CD4-positive, alpha-beta memory T cell (primary cell): ENCODE data around the gene CDK5R2. TPM values are rescaled to one million over a fixed set of nuclear protein-coding genes. Genes with fewer than 3 reads are reported as not detected.

Source experiments
- CTCF ChIA-PET: fragments of 350-600 bp; sonication (Branson Sonifier 250); formaldehyde crosslinking; loops from one replicate; lab custom pipeline; 2021; ENCODE audit warnings: inconsistent platforms; ENCODE audit not compliant: partially characterized antibody; lab: Charles Lee
- POLR2A ChIA-PET: fragments of 350-600 bp; sonication (Branson Sonifier 250); formaldehyde crosslinking; loops from one replicate; lab custom pipeline; 2021; ENCODE audit not compliant: partially characterized antibody; lab: Charles Lee
- DNase-seq, 5 donors: peaks; one replicate each; pipeline versions ENCODE4 v3.0.0 to v3.0.0-alpha.2; 2020 to 2022; ENCODE audit warnings: mixed read lengths in 1 of 5
- H3K27ac ChIP-seq: one replicate; pipeline ENCODE4 v1.7.0; 2013; ENCODE audit warnings: low read depth, low read length
- H3K27me3 ChIP-seq: 2 replicates; pipeline ENCODE4 v1.7.0; 2013; ENCODE audit warnings: mild to moderate bottlenecking, low read length, moderate library complexity; ENCODE audit not compliant: insufficient read depth
- H3K36me3 ChIP-seq: 2 replicates; pipeline ENCODE4 v1.7.0; 2013; ENCODE audit warnings: mild to moderate bottlenecking, low read length, moderate library complexity; ENCODE audit not compliant: insufficient read depth
- H3K4me1 ChIP-seq: 2 replicates; pipeline ENCODE4 v1.7.0; 2013; ENCODE audit warnings: mild to moderate bottlenecking, low read length, moderate library complexity; ENCODE audit not compliant: insufficient read depth
- H3K4me3 ChIP-seq, 2 donors: one replicate each; pipeline ENCODE4 v1.7.0; 2013; ENCODE audit warnings: low read length in 2 of 2, mild to moderate bottlenecking in 1 of 2
- H3K9me3 ChIP-seq, 2 donors: one replicate each; pipeline ENCODE4 v1.7.0; 2013; ENCODE audit warnings: low read length in 2 of 2, control low read depth in 1 of 2; ENCODE audit not compliant: control insufficient read depth in 1 of 2
- H3K27ac Mint-ChIP-seq, 7 donors: one replicate each; pipeline ENCODE4 v1.8.0; 2020 to 2021; ENCODE audit warnings: mixed read lengths in 7 of 7, mild to moderate bottlenecking in 6 of 7, inconsistent platforms in 3 of 7, moderate library complexity in 3 of 7
- H3K27me3 Mint-ChIP-seq, 2 donors: one replicate each; pipeline ENCODE4 v1.8.0; 2020 to 2021; ENCODE audit warnings: mixed read lengths in 2 of 2
- H3K36me3 Mint-ChIP-seq, 2 donors: one replicate each; pipeline ENCODE4 v1.8.0; 2020 to 2021; ENCODE audit warnings: mixed read lengths in 2 of 2, inconsistent platforms in 1 of 2, mild to moderate bottlenecking in 1 of 2
- H3K4me1 Mint-ChIP-seq, 4 donors: one replicate each; pipeline ENCODE4 v1.8.0; 2020 to 2021; ENCODE audit warnings: mixed read lengths in 4 of 4, mild to moderate bottlenecking in 1 of 4
- H3K4me3 Mint-ChIP-seq, 8 donors: one replicate each; pipeline ENCODE4 v1.8.0; 2020 to 2021; ENCODE audit warnings: mixed read lengths in 8 of 8, mild to moderate bottlenecking in 7 of 8, moderate library complexity in 6 of 8, inconsistent platforms in 3 of 8
- H3K9me3 Mint-ChIP-seq, 8 donors: one replicate each; pipeline ENCODE4 v1.8.0; 2020 to 2021; ENCODE audit warnings: mixed read lengths in 8 of 8, mild to moderate bottlenecking in 5 of 8, inconsistent platforms in 3 of 8, moderate library complexity in 1 of 8
- intact Hi-C: fragments of 100-400 bp; cut with micrococcal nuclease; formaldehyde crosslinking; loops from one replicate; pipeline ENCODE4 v1.15.1; 2023
- polyA plus RNA-seq, 2 donors: library from polyadenylated mRNA; unstranded; fragments of 300-500 nt; fragmentation: Illumina TruSeq; gene quantifications; one replicate each; pipeline ENCODE4 v1.2.3, GENCODE V29; 2021
- total RNA-seq, 2 experiments: library from RNA; stranded (reverse); gene quantifications; one replicate each; pipeline ENCODE4 v1.2.3, GENCODE V29; 2021

CDK5R2 gene
- total and polyA plus RNA-seq, 4 experiments from 2014 or later, result not detected

DNA sequence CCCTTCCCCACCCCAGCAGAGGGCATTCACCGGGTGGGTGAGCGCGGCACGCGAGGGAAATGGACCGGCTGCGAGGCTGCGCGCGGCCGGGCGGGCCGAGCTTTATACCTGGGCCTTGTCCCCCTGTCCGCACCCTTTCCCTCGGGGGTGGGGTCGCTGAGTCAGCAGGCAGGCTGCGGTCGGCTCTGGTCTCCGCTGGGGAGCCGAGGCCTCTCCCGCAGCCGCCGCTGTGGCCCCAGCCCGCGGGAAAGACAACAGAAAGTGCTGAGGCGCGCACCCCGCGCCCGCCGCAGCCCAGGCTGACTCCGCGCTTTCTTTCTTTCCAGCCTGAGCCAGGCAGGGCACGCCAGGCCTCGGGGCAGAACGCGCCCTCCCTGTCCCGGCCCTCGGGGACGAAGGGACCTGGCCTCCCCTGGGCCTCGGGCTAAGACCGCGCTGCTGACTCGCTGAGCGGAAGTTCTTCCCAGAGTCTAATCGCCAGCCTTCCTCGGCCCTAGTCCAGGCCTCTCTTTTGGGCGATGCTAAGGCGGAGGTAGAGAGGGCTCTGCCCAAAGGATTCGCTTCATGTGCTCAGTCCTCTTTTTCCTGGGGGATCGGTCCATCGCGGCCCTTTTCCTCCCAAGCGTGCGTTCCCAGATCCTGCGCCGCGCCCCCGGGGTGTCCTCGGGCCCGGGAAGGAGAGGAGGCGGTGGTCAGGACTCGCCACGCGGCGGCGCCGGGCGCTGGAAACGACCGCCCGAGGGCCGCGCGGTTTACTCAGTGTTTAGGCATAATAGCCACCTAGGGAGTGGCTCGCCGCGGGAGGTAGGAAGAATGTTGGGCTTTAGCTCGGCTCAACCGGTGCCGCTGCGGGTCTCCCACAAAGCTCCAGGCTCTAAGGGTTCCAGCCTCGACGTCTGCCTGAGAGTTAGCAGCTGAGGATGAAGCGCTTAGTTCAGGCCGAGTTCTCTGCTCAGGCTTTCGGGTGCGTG is 34.2 kb downstream of the CDK5R2 start, which contains the start of gene CRYBA2:
CRYBA2 (minus strand) TSS at position 78 of the 971 bp plus-strand sequence. CDS start 246 bp downstream, outside the sequence.
- H3K4me1 ChIP-seq, result peaks cover 21% of the 10 kb centered on the region
- H3K27ac ChIP-seq, result no peak within 1 kb of the TSS
- H3K9me3 Mint-ChIP-seq, result peaks cover 0 to 3% (median 0%) of the 10 kb centered on the region in 8 donors
- H3K36me3 ChIP-seq, result no peaks in the 10 kb centered on the region
- peak within 1 kb of the TSS in 6 of 8 donors; percentile 13 to 63 (median 48) for H3K4me3 Mint-ChIP-seq
- no peaks in the 10 kb centered on the region for H3K36me3 Mint-ChIP-seq
- ChIA-PET POLR2A (no interaction called here), CTCF (interaction anchor here (3.0 to 6.0 kb wide), 3 partner anchors 12 to 16 kb away, joined by 13 to 53 read pairs (median 14); no protein-coding TSS in a partner anchor)
- no peak within 1 kb of the TSS for H3K4me3 ChIP-seq
- no peaks in the 10 kb centered on the region for H3K9me3 ChIP-seq
- H3K27me3 ChIP-seq, result peaks cover 49% of the 10 kb centered on the region
- peaks cover 60 to 77% of the 10 kb centered on the region in 2 donors for H3K27me3 Mint-ChIP-seq
- no peak within 1 kb of the TSS for H3K27ac Mint-ChIP-seq
- DNase-seq, result no peak
- intact Hi-C loops, result no loop called here
- H3K4me1 Mint-ChIP-seq, result peaks cover 0 to 21% (median 11%) of the 10 kb centered on the region in 4 donors

- Mint-ChIP-seq H3K9me3 (no peaks in the 10 kb centered on the region), H3K4me3 (peak overlapping the region in 6 of 8 donors; percentile 12 to 69 (median 40)), H3K27ac (no peak overlapping the region), H3K4me1 (peaks cover 0 to 21% (median 11%) of the 10 kb centered on the region in 4 donors), H3K36me3 (no peaks in the 10 kb centered on the region), H3K27me3 (peaks cover 50 to 69% of the 10 kb centered on the region in 2 donors)
- Histone ChIP-seq H3K4me3 (no peak overlapping the region), H3K9me3 (no peaks in the 10 kb centered on the region), H3K4me1 (peaks cover 21% of the 10 kb centered on the region), H3K27ac (no peak overlapping the region), H3K36me3 (no peaks in the 10 kb centered on the region), H3K27me3 (peaks cover 44% of the 10 kb centered on the region)
- intact Hi-C loops, result no loop called here
- POLR2A ChIA-PET, result no interaction called here
- no peak for DNase-seq
- CTCF ChIA-PET, result interaction anchor here (0.7 to 6.0 kb wide), 15 partner anchors 8 to 300 kb away, joined by 3 to 53 read pairs (median 4); no protein-coding TSS in a partner anchor
Measured at GRCh38 chr2:218995561-218995960, 36.1 kb downstream of the CDK5R2 start.

GRCh38 chr2:218995972-218996711 is 36.7 kb downstream of the CDK5R2 start:
- Mint-ChIP-seq H3K27ac (no peak overlapping the region), H3K36me3 (no peaks in the 10 kb centered on the region), H3K4me1 (peaks cover 0 to 21% (median 11%) of the 10 kb centered on the region in 4 donors), H3K27me3 (peaks cover 52 to 68% of the 10 kb centered on the region in 2 donors), H3K9me3 (no peaks in the 10 kb centered on the region), H3K4me3 (peak overlapping the region in 4 of 8 donors; percentile 25 to 69 (median 40))
- no peak overlapping the region for H3K27ac ChIP-seq
- peak overlapping the region in 1 of 2 donors; percentile 47 for H3K4me3 ChIP-seq
- H3K4me1 ChIP-seq, result peaks cover 21% of the 10 kb centered on the region
- peaks cover 44% of the 10 kb centered on the region for H3K27me3 ChIP-seq
- no peaks in the 10 kb centered on the region for H3K9me3 ChIP-seq
- DNase-seq, result peak; percentile 66 to 69 (median 67)
- ChIA-PET CTCF (interaction anchor here (0.7 to 6.0 kb wide), 10 partner anchors 9 to 299 kb away, joined by 3 to 53 read pairs (median 6); no protein-coding TSS in a partner anchor), POLR2A (no interaction called here)
- H3K36me3 ChIP-seq, result no peaks in the 10 kb centered on the region
- intact Hi-C loops, result no loop called here

GRCh38 chr2:218996937-218997336 is 37.5 kb downstream of the CDK5R2 start:
- Histone ChIP-seq H3K27ac (no peak overlapping the region), H3K4me3 (no peak overlapping the region), H3K36me3 (no peaks in the 10 kb centered on the region), H3K27me3 (peaks cover 40% of the 10 kb centered on the region), H3K9me3 (no peaks in the 10 kb centered on the region), H3K4me1 (peaks cover 25% of the 10 kb centered on the region)
- peak overlapping the region in 1 of 7 donors; percentile 38 for H3K27ac Mint-ChIP-seq
- ChIA-PET CTCF (interaction anchor here (1.1 to 6.0 kb wide), 7 partner anchors 11 to 157 kb away, joined by 3 to 53 read pairs (median 6); no protein-coding TSS in a partner anchor), POLR2A (no interaction called here)
- H3K4me3 Mint-ChIP-seq, result peak overlapping the region in 1 of 8 donors; percentile 11
- no peaks in the 10 kb centered on the region for H3K9me3 Mint-ChIP-seq
- no peak for DNase-seq
- H3K27me3 Mint-ChIP-seq, result peaks cover 45 to 63% of the 10 kb centered on the region in 2 donors
- H3K36me3 Mint-ChIP-seq, result no peaks in the 10 kb centered on the region
- H3K4me1 Mint-ChIP-seq, result peaks cover 0 to 17% (median 10%) of the 10 kb centered on the region in 4 donors
- intact Hi-C loops, result no loop called here

DNA sequence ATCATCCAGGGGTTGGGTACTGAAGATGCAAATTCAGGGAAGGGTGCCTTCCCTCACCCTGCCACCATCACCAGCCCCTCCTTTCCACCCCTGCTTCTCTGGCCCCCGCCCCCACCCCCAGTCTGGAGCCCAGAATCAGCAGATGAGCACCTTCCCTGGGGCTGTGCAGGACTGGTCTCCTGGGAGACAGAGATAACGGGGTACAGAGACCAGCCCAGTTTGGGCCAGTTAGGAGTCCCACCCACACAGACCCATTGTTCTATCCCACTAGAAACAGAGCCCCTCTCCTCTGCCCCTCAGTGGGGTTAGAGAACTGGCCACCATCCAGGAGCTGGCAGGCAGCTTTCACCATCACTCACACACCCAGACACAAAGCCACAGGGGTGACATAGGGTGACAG is 38.3 kb downstream of the CDK5R2 start:
- Histone ChIP-seq H3K9me3 (no peaks in the 10 kb centered on the region), H3K4me1 (peaks cover 32% of the 10 kb centered on the region), H3K27me3 (peaks cover 40% of the 10 kb centered on the region), H3K27ac (no peak overlapping the region), H3K36me3 (no peaks in the 10 kb centered on the region), H3K4me3 (no peak overlapping the region)
- Mint-ChIP-seq H3K4me3 (no peak overlapping the region), H3K27ac (peak overlapping the region in 1 of 7 donors; percentile 38), H3K36me3 (no peaks in the 10 kb centered on the region), H3K4me1 (peaks cover 2 to 21% (median 15%) of the 10 kb centered on the region in 4 donors), H3K27me3 (peaks cover 41 to 58% of the 10 kb centered on the region in 2 donors), H3K9me3 (no peaks in the 10 kb centered on the region)
- ChIA-PET CTCF (interaction anchor here (1.1 to 6.0 kb wide), 2 partner anchors 16 to 156 kb away, joined by 3 to 53 read pairs; no protein-coding TSS in a partner anchor), POLR2A (no interaction called here)
- no peak for DNase-seq
- intact Hi-C loops, result no loop called here

DNA sequence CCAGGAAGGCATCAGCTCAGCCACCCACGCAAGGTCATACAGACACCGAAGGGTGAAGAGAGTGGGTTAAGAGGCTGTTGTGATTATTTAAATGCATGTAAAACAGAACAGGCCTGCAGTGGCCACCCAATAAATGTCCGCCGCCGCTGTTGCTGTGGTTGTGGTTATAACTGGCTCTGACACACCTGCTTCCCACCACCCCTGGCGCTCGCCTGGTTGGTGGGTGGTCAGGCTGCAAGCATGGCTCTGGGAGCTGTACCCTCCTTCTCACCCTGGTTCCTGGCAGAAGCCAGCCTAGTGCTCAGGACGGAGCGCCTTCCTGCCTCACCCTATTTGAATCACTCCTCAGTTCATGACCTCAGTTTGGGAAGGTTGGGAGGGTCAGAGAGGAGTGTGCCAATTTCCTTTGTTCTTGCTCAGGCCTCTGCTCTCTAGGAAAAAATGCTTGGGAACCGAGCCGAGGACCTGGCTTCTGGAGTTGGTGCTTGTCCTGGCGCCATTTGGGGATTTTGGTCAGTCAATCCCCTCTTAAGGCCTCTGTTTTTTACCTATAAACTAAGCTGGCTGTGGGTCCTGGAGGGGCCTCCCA is 39.0 kb downstream of the CDK5R2 start:
- ChIA-PET POLR2A (no interaction called here), CTCF (interaction anchor here (6.0 kb wide), 1 partner anchor 17 kb away, joined by 53 read pairs; no protein-coding TSS in a partner anchor)
- Histone ChIP-seq H3K27me3 (peaks cover 46% of the 10 kb centered on the region), H3K4me3 (no peak overlapping the region), H3K4me1 (peaks cover 33% of the 10 kb centered on the region), H3K9me3 (no peaks in the 10 kb centered on the region), H3K36me3 (no peaks in the 10 kb centered on the region), H3K27ac (no peak overlapping the region)
- DNase-seq, result no peak
- Mint-ChIP-seq H3K4me3 (no peak overlapping the region), H3K27ac (no peak overlapping the region), H3K36me3 (no peaks in the 10 kb centered on the region), H3K4me1 (peaks cover 5 to 29% (median 18%) of the 10 kb centered on the region in 4 donors), H3K9me3 (no peaks in the 10 kb centered on the region), H3K27me3 (peaks cover 46 to 63% of the 10 kb centered on the region in 2 donors)
- intact Hi-C loops, result no loop called here
